Stomach (tissue), 19 donors: Measurements from ENCODE around the gene LRRC37A2. TPM values are rescaled to one million over a fixed set of nuclear protein-coding genes. Genes with fewer than 3 reads are reported as not detected.
A peak's percentile ranks its signal among the peaks of the same experiment; 100 is the strongest.
"Not testable (repeated sequence)": the region's sequence is repeated elsewhere in the genome, so short reads cannot be mapped to it uniquely, and the experiment has no call there.

Source experiments
- DNase-seq, 2 donors: peaks; one replicate each; pipeline versions ENCODE4 v3.0.0 to v3.0.0-alpha.2; 2013 to 2019
- H3K27ac ChIP-seq, 5 donors: fragments of 200-600 bp in 4 of 5; sonication (generic) in 4 of 5; one replicate each; pipeline ENCODE4 v1.5.1; 2013 to 2019; ENCODE audit warnings: mild to moderate bottlenecking in 1 of 5, moderate library complexity in 1 of 5
- H3K27me3 ChIP-seq, 3 donors: fragments of 200-600 bp; sonication (generic); one replicate each; pipeline ENCODE4 v1.5.1; 2017 to 2019; ENCODE audit warnings: mixed run types in 1 of 3
- H3K36me3 ChIP-seq, 4 donors: fragments of 200-600 bp; sonication (generic); 1 replicate in 3 of 4; 2 replicates in 1 of 4; pipeline ENCODE4 v1.5.1; 2016 to 2019
- H3K4me1 ChIP-seq, 4 donors: fragments of 200-600 bp; sonication (generic); one replicate each; pipeline ENCODE4 v1.5.1; 2016 to 2019
- H3K4me3 ChIP-seq, 4 donors: fragments of 200-600 bp; sonication (generic) in 3 of 4; one replicate each; pipeline ENCODE4 v1.5.1; 2016 to 2019; ENCODE audit warnings: mild to moderate bottlenecking in 1 of 4
- H3K9me3 ChIP-seq, 4 donors: fragments of 200-600 bp; sonication (generic); one replicate each; pipeline ENCODE4 v1.5.1; 2016 to 2019
- WGBS, 5 donors: extraction: QIAGEN DNeasy Blood & Tissue Kit in 3 of 5; methylation state at CpG; one replicate each; pipeline versions ENCODE4 v1.1.5 to v1.1.7; 2013 to 2018; 5-methylcytosine and 5-hydroxymethylcytosine counted together
- intact Hi-C: fragments of 100-400 bp; cut with DNase I; formaldehyde crosslinking; loops from one replicate; pipeline ENCODE4 v1.15.1; 2023; ENCODE audit warnings: low total_unique reads
- long read RNA-seq, 10 donors: transcript quantifications; one replicate each; lab custom pipeline, GENCODE V29; 2026
- polyA plus RNA-seq, 3 donors: library from polyadenylated mRNA; stranded (reverse); fragments of 200-250 nt; gene quantifications; one replicate each; pipeline ENCODE4 v1.2.3, GENCODE V29; 2013
- total RNA-seq, 5 donors: library from RNA; depleted of rRNA; stranded (reverse); fragments of >200 nt; gene quantifications; one replicate each; pipeline versions ENCODE4 v1.1.0 to v1.2.3, GENCODE V29; 2014 to 2016
- donor health status: healthy with polysubstance abuse.
- donor health status: Bipolar disorder and iron deficiency.
- donor health status: healthy.

The LRRC37A2 gene
- 100 to 1,000 TPM in 1 of 5 donors, 10 to 100 TPM in 3, 1 to 10 TPM in 1; 1.4 to 102 (median 13.3) TPM for total RNA-seq
- 1 to 10 TPM; 2.6 to 3.3 (median 3.1) TPM for polyA plus RNA-seq
- long read RNA-seq, donor 1, partial matches to known transcripts = 0 of 2 reads
- long read RNA-seq, donor 1, other reads (novel, unspliced or antisense) = 0 of 2 reads
- long read RNA-seq, donor 2, transcript LRRC37A2-202 (6 exons, 3,082 nt) = major isoform, 12 of 12 reads
- long read RNA-seq, donor 2, partial matches to known transcripts = 0 of 12 reads
- long read RNA-seq, donor 2, other reads (novel, unspliced or antisense) = 0 of 12 reads
- long read RNA-seq, donor 3, partial matches to known transcripts = 0 of 1 reads
- long read RNA-seq, donor 3, other reads (novel, unspliced or antisense) = 0 of 1 reads
- long read RNA-seq, donor 4 = 0 reads
- long read RNA-seq, donor 5, partial matches to known transcripts = 0 of 2 reads
- long read RNA-seq, donor 5, other reads (novel, unspliced or antisense) = 0 of 2 reads
- long read RNA-seq, donor 6, transcript LRRC37A2-202 (6 exons, 3,082 nt) = major isoform, 19 of 39 reads
- long read RNA-seq, donor 6, partial matches to known transcripts = 20 of 39 reads
- long read RNA-seq, donor 6, other reads (novel, unspliced or antisense) = 0 of 39 reads
- long read RNA-seq, donor 7, full-length matches to known transcripts = 2 of 2 reads
- long read RNA-seq, donor 7, partial matches to known transcripts = 0 of 2 reads
- long read RNA-seq, donor 7, other reads (novel, unspliced or antisense) = 0 of 2 reads
- long read RNA-seq, donor 8, partial matches to known transcripts = 6 of 8 reads
- long read RNA-seq, donor 8, other reads (novel, unspliced or antisense) = 0 of 8 reads
- long read RNA-seq, donor 9, partial matches to known transcripts = 0 of 2 reads
- long read RNA-seq, donor 9, other reads (novel, unspliced or antisense) = 0 of 2 reads
- long read RNA-seq, donor 10, partial matches to known transcripts = 0 of 2 reads
- long read RNA-seq, donor 10, other reads (novel, unspliced or antisense) = 0 of 2 reads

GRCh38 chr17:46512168-46512567 is at the start of gene LRRC37A2:
TSS of gene LRRC37A2 (plus strand) at chr17:46512468. CDS start at chr17:46512713, 245 bp downstream.
- H3K4me3 ChIP-seq, H3K9me3 ChIP-seq, H3K36me3 ChIP-seq, DNase-seq, H3K27me3 ChIP-seq, H3K4me1 ChIP-seq, H3K27ac ChIP-seq, intact Hi-C loops: not testable (repeated sequence)
- 95 to 100% (median 95%) methylated on average over 2 to 3 of the region's 11 CpGs; no CpG with 5 or more reads in 1 of the 5 donors for WGBS, 5 donors

GRCh38 chr17:46467618-46468017 is 44.6 kb upstream of the LRRC37A2 start:
- H3K27ac ChIP-seq, H3K27me3 ChIP-seq, H3K36me3 ChIP-seq, H3K4me1 ChIP-seq, H3K4me3 ChIP-seq, H3K9me3 ChIP-seq, intact Hi-C loops: not testable (repeated sequence)
- WGBS, 5 donors = 92 to 100% (median 96%) methylated on average over 2 to 3 of the region's 5 CpGs; no CpG with 5 or more reads in 2 of the 5 donors
- DNase-seq = peak in 1 of 2 donors; percentile 23

- H3K4me1 ChIP-seq, H3K27me3 ChIP-seq, intact Hi-C loops, H3K36me3 ChIP-seq, DNase-seq, H3K9me3 ChIP-seq, H3K4me3 ChIP-seq, H3K27ac ChIP-seq: not testable (repeated sequence)
- 82% methylated on average over 1 of the region's 3 CpGs; no CpG with 5 or more reads in 4 of the 5 donors for WGBS, 5 donors
Measured at GRCh38 chr17:46474489-46474888, 37.8 kb upstream of the LRRC37A2 start.

- H3K27ac ChIP-seq, H3K4me3 ChIP-seq, intact Hi-C loops, H3K36me3 ChIP-seq, H3K4me1 ChIP-seq, H3K27me3 ChIP-seq, DNase-seq, H3K9me3 ChIP-seq: not testable (repeated sequence)
- WGBS, 5 donors = 71 to 88% (median 80%) methylated on average over 1 of the region's 2 CpGs; no CpG with 5 or more reads in 2 of the 5 donors
Measured at GRCh38 chr17:46475583-46475982, 36.7 kb upstream of the LRRC37A2 start.

- WGBS, 5 donors = no CpG with 5 or more reads among the region's 3 CpGs
- H3K4me1 ChIP-seq, H3K36me3 ChIP-seq, H3K4me3 ChIP-seq, intact Hi-C loops, H3K27ac ChIP-seq, H3K27me3 ChIP-seq, DNase-seq, H3K9me3 ChIP-seq: not testable (repeated sequence)
Measured at GRCh38 chr17:46478823-46479222, 33.4 kb upstream of the LRRC37A2 start.

- H3K4me1 ChIP-seq, DNase-seq, H3K27ac ChIP-seq, intact Hi-C loops, H3K27me3 ChIP-seq, H3K4me3 ChIP-seq, H3K36me3 ChIP-seq, H3K9me3 ChIP-seq: not testable (repeated sequence)
- WGBS, 5 donors = no CpG with 5 or more reads among the region's 2 CpGs
Measured at GRCh38 chr17:46481310-46481709, 31.0 kb upstream of the LRRC37A2 start.

GRCh38 chr17:46492021-46492420 is 20.2 kb upstream of the LRRC37A2 start:
- H3K4me3 ChIP-seq, DNase-seq, H3K27ac ChIP-seq, intact Hi-C loops, H3K27me3 ChIP-seq, H3K4me1 ChIP-seq, H3K9me3 ChIP-seq: not testable (repeated sequence)
- H3K36me3 ChIP-seq = peaks cover 0 to 11% (median 2%) of the 10 kb centered on the region in 4 donors
- WGBS, 5 donors = 95 to 99% (median 96%) methylated on average over 9 to 12 of the region's 16 CpGs

GRCh38 chr17:46499437-46500139 is 12.7 kb upstream of the LRRC37A2 start:
- WGBS, 5 donors = no CpG with 5 or more reads among the region's 6 CpGs
- H3K27ac ChIP-seq, intact Hi-C loops: not testable (repeated sequence)

GRCh38 chr17:46505896-46506295 is 6.4 kb upstream of the LRRC37A2 start:
- H3K27ac ChIP-seq, intact Hi-C loops, DNase-seq, H3K27me3 ChIP-seq, H3K9me3 ChIP-seq, H3K4me1 ChIP-seq, H3K36me3 ChIP-seq, H3K4me3 ChIP-seq: not testable (repeated sequence)
- WGBS, 5 donors = 96 to 98% (median 97%) methylated on average over 5 to 6 of the region's 7 CpGs; no CpG with 5 or more reads in 2 of the 5 donors

More at GRCh38 chr17:46499437-46500139, 12.7 kb upstream of the LRRC37A2 start:
- H3K4me1 ChIP-seq, H3K4me3 ChIP-seq, H3K36me3 ChIP-seq, H3K27me3 ChIP-seq, DNase-seq, H3K9me3 ChIP-seq: not testable (repeated sequence)

GRCh38 chr17:46534716-46535115 is 22.4 kb downstream of the LRRC37A2 start:
- H3K4me3 ChIP-seq, intact Hi-C loops, H3K27ac ChIP-seq, H3K4me1 ChIP-seq, H3K36me3 ChIP-seq, H3K9me3 ChIP-seq, DNase-seq, H3K27me3 ChIP-seq: not testable (repeated sequence)
- WGBS, 5 donors = 94 to 98% (median 96%) methylated on average over 9 to 22 of the region's 22 CpGs

GRCh38 chr17:46548607-46549006 is 36.3 kb downstream of the LRRC37A2 start:
- DNase-seq, H3K9me3 ChIP-seq, H3K27ac ChIP-seq, H3K4me1 ChIP-seq, H3K27me3 ChIP-seq, H3K4me3 ChIP-seq, intact Hi-C loops: not testable (repeated sequence)
- peaks cover 0 to 15% (median 2%) of the 10 kb centered on the region in 4 donors for H3K36me3 ChIP-seq
- WGBS, 5 donors = 94 to 98% (median 95%) methylated on average over 9 of the region's 10 CpGs
